Calu3 (cell line): ENCODE results near the gene LMLN. TPM values are rescaled to one million over a fixed set of nuclear protein-coding genes. Genes with fewer than 3 reads are reported as not detected.

Experiments
- BruUV-seq: library from RNA; stranded (reverse); fragments of 400-500 nt; replicated peaks from 2 replicates; lab custom pipeline; 2021; lab: Mats Ljungman, UMichigan
- CTCF ChIA-PET: fragments of 300-600 bp; sonication (Branson Sonifier 250); formaldehyde crosslinking; loops from one replicate; lab custom pipeline; 2022; ENCODE audit warnings: antibody characterized with exemption; lab: Charles Lee
- DNase-seq: peaks from one replicate; pipeline ENCODE4 v3.0.0; 2022
- H3K27ac Mint-ChIP-seq: one replicate; pipeline ENCODE4 v1.8.0; 2022; ENCODE audit warnings: mixed read lengths; ENCODE audit not compliant: unreplicated experiment
- H3K27me3 Mint-ChIP-seq: one replicate; pipeline ENCODE4 v1.8.0; 2022; ENCODE audit warnings: mixed read lengths; ENCODE audit not compliant: unreplicated experiment
- H3K36me3 Mint-ChIP-seq: one replicate; pipeline ENCODE4 v1.8.0; 2022; ENCODE audit warnings: mild to moderate bottlenecking, moderate library complexity, mixed read lengths; ENCODE audit not compliant: insufficient read depth, unreplicated experiment
- H3K4me1 Mint-ChIP-seq: one replicate; pipeline ENCODE4 v1.8.0; 2022; ENCODE audit warnings: mild to moderate bottlenecking, low read depth, mixed read lengths; ENCODE audit not compliant: unreplicated experiment
- H3K4me3 Mint-ChIP-seq: one replicate; pipeline ENCODE4 v1.8.0; 2022; ENCODE audit warnings: mild to moderate bottlenecking, low read depth, moderate library complexity, mixed read lengths; ENCODE audit not compliant: unreplicated experiment
- H3K9me3 Mint-ChIP-seq: one replicate; pipeline ENCODE4 v1.8.0; 2022; ENCODE audit warnings: low read depth, mixed read lengths; ENCODE audit not compliant: unreplicated experiment
- CTCF ChIP-seq: fragments of 200-600 bp; IDR thresholded peaks from one replicate; pipeline ENCODE4 v1.8.0; 2022; ENCODE audit warnings: antibody characterized with exemption; ENCODE audit not compliant: unreplicated experiment
- intact Hi-C: fragments of 100-400 bp; cut with micrococcal nuclease; formaldehyde crosslinking; loops from one replicate; pipeline ENCODE4 v1.10.0; 2022; ENCODE audit not compliant: unreplicated experiment
- total RNA-seq: library from RNA; stranded (reverse); gene quantifications from 2 replicates; pipeline ENCODE4 v1.2.3, GENCODE V29; 2022

The LMLN gene
- total RNA-seq, 1 experiment from 2014 or later = 7.6 TPM

- no peaks in the 10 kb centered on the region for H3K27me3 Mint-ChIP-seq
- no peaks in the 10 kb centered on the region for H3K4me1 Mint-ChIP-seq
- H3K9me3 Mint-ChIP-seq = no peaks in the 10 kb centered on the region
- no peak for TF ChIP-seq CTCF
- H3K4me3 Mint-ChIP-seq = no peak overlapping the region
- CTCF ChIA-PET = no interaction called here
- DNase-seq = no peak
- intact Hi-C loops = no loop called here
- peaks cover 8% of the 10 kb centered on the region for H3K36me3 Mint-ChIP-seq
- BruUV-seq = no TSS peak
- no peak overlapping the region for H3K27ac Mint-ChIP-seq
These were observed 65.6 kb downstream of the LMLN start for GRCh38 chr3:198025644-198026043.

- no peak for DNase-seq
- CTCF ChIA-PET = no interaction called here
- Mint-ChIP-seq H3K4me1 (no peaks in the 10 kb centered on the region), H3K9me3 (no peaks in the 10 kb centered on the region), H3K27ac (no peak overlapping the region), H3K27me3 (no peaks in the 10 kb centered on the region), H3K4me3 (no peak overlapping the region), H3K36me3 (peaks cover 8% of the 10 kb centered on the region)
- intact Hi-C loops = no loop called here
- BruUV-seq = no TSS peak
- TF ChIP-seq CTCF = no peak
These were observed 66.6 kb downstream of the LMLN start for GRCh38 chr3:198026620-198027019.

- H3K4me1 Mint-ChIP-seq = no peaks in the 10 kb centered on the region
- peaks cover 8% of the 10 kb centered on the region for H3K36me3 Mint-ChIP-seq
- no peaks in the 10 kb centered on the region for H3K27me3 Mint-ChIP-seq
- no peak for TF ChIP-seq CTCF
- H3K9me3 Mint-ChIP-seq = no peaks in the 10 kb centered on the region
- no peak overlapping the region for H3K4me3 Mint-ChIP-seq
- intact Hi-C loops = no loop called here
- no peak overlapping the region for H3K27ac Mint-ChIP-seq
- CTCF ChIA-PET = no interaction called here
- BruUV-seq = no TSS peak
- DNase-seq = no peak
These were observed 67.2 kb downstream of the LMLN start for GRCh38 chr3:198027045-198027798.

GRCh38 chr3:198027799-198028390 is 67.9 kb downstream of the LMLN start:
- DNase-seq = no peak
- intact Hi-C loops = no loop called here
- Mint-ChIP-seq H3K9me3 (no peaks in the 10 kb centered on the region), H3K36me3 (peaks cover 8% of the 10 kb centered on the region), H3K27ac (no peak overlapping the region), H3K4me3 (no peak overlapping the region), H3K4me1 (no peaks in the 10 kb centered on the region), H3K27me3 (no peaks in the 10 kb centered on the region)
- no peak for TF ChIP-seq CTCF
- no TSS peak for BruUV-seq
- CTCF ChIA-PET = no interaction called here
